ENCODE measurements around the gene MGST2. TPM values are rescaled to one million over a fixed set of nuclear protein-coding genes. Genes with fewer than 3 reads are reported as not detected.

Gene MGST2
- total RNA-seq, 1 experiment from 2014 or later = 81.8 TPM

DNA sequence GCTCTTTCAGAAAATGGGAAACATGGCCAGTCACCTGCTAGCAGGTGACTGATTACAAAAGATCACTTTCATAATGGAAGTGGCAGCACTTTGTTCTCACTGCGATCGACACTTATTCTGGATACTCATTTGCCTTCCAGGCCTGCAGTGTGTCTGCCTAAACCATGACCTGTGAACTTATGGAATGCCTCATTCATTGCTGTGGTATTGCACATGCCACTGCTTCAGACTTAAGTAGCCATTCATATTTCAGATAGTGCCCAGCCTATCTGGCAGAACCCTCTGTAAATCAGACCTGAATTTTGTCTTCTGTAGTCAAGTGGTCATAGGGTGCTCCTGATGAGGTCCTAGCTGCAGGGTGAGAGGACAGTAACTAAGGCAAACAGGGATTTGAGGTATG, 23.3 kb upstream of the MGST2 start:
- peak in 1 of 2 experiments; percentile 85 for DNase-seq
- TF ChIP-seq, protein P1, sequence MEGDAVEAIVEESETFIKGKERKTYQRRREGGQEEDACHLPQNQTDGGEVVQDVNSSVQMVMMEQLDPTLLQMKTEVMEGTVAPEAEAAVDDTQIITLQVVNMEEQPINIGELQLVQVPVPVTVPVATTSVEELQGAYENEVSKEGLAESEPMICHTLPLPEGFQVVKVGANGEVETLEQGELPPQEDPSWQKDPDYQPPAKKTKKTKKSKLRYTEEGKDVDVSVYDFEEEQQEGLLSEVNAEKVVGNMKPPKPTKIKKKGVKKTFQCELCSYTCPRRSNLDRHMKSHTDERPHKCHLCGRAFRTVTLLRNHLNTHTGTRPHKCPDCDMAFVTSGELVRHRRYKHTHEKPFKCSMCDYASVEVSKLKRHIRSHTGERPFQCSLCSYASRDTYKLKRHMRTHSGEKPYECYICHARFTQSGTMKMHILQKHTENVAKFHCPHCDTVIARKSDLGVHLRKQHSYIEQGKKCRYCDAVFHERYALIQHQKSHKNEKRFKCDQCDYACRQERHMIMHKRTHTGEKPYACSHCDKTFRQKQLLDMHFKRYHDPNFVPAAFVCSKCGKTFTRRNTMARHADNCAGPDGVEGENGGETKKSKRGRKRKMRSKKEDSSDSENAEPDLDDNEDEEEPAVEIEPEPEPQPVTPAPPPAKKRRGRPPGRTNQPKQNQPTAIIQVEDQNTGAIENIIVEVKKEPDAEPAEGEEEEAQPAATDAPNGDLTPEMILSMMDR (conservative IDR thresholded peaks at IDR 0.05) = no peak
- TF ChIP-seq EZH2 (IDR thresholded peaks at IDR 0.05; ENCODE audit: low read depth) = no peak

DNA sequence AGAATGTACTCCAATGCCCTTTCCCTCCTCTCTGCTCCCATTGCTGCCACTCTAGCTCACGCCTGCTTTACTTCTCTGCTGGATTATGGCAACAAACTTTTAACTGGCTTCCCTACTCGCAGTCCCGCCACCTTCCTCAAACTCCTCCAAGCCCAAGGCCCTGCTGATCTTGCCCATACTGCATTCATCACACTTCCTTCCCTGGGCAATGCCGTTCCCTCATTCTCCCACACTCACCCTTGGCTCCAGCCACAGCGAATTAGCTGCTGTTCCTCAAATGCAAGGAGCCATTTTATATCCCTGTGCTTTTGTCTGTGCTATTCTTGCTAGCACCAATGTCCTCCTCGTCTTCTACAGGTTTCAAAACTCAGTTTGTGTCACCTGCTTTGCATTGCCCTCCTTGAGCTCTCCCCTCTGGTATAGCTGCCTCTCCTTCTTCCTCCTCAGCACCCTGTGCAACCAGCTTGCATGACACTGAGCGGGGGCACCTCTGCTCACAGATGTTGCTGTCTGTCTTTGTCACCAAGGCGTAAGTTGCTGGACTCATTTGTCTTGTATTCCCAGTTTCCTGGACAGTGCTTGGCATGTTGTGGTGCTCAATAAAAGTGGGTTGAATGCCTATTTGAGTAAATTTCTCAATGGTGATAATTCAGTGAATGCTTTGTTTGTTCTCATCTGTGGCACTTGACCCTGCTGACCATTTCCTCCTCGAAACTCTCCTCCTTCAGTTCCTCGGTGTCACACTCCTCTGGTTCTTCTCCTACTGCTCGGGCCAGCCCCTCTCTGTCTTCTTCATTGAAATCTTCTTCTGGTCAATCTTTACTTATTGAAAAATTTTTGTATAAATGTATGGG, 22.4 kb upstream of the MGST2 start:
- no peak overlapping the region for H2AFZ ChIP-seq

More for the DNA sequence above, 23.3 kb upstream of the MGST2 start:
- Histone ChIP-seq H3K27ac (peak overlapping the region; percentile 49), H3K4me3 (no peak overlapping the region), H3K4me1 (replicated peaks; ENCODE audit: insufficient read depth) (peaks cover 60% of the 10 kb centered on the region), H2AFZ (no peak overlapping the region), H4K20me1 (ENCODE audit: insufficient read depth) (no peaks in the 10 kb centered on the region), H3K9me2 (ENCODE audit: insufficient read depth) (no peaks in the 10 kb centered on the region), H3K4me2 (no peak overlapping the region), H3K36me3 (ENCODE audit: low read depth) (no peaks in the 10 kb centered on the region), H3K79me2 (ENCODE audit: low read depth) (no peaks in the 10 kb centered on the region), H3F3A (ENCODE audit: insufficient read depth, low read depth) (peaks cover 16% of the 10 kb centered on the region), H3K9me3 (ENCODE audit: insufficient read depth, low read depth) (peaks cover 14% of the 10 kb centered on the region; the same call in 1 of the 2 replicates), H3K27me3 (ENCODE audit: insufficient read depth, low read depth) (no peaks in the 10 kb centered on the region)
- CTCF ChIA-PET = interaction anchor here (0.6 kb wide), 2 partner anchors 42 to 220 kb away, joined by 4 to 8 read pairs; no protein-coding TSS in a partner anchor
- POLR2A ChIA-PET (ENCODE audit: unreplicated experiment) = interaction anchor here (0.7 kb wide), 1 partner anchor 33 kb away, joined by 8 read pairs; no protein-coding TSS in a partner anchor
- intact Hi-C loops (cut with micrococcal nuclease; ENCODE audit: unreplicated experiment) = no loop called here
- BruUV-seq (replicated peaks) = no TSS peak

DNA sequence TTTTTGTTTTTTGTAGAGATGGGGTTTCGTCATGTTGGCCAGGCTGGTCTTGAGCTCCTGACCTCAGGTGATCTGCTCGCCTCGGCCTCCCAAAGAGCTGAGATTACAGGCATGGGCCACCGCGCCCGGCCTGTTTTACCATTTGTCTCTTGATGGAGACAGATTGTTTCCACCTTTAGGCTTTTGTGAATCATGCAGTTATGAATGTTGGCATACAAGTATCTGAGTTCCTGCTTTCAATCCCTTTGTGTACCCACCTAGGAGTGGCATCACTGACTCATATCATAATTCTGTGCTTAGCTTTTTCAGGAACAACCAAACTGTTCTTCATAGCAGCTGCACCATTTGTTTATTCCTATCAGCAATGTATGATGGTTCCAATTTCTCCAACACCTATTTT, 20.2 kb upstream of the MGST2 start:
- Histone ChIP-seq H3K4me2 (peak overlapping the region; percentile 44), H3K4me1 (replicated peaks; ENCODE audit: insufficient read depth) (peaks cover 64% of the 10 kb centered on the region), H3F3A (ENCODE audit: insufficient read depth, low read depth) (peaks cover 16% of the 10 kb centered on the region), H3K79me2 (ENCODE audit: low read depth) (no peaks in the 10 kb centered on the region), H3K36me3 (ENCODE audit: low read depth) (no peaks in the 10 kb centered on the region), H3K4me3 (no peak overlapping the region), H3K27me3 (ENCODE audit: insufficient read depth, low read depth) (no peaks in the 10 kb centered on the region), H3K27ac (peak overlapping the region; percentile 82), H3K9me2 (ENCODE audit: insufficient read depth) (no peaks in the 10 kb centered on the region), H4K20me1 (ENCODE audit: insufficient read depth) (no peaks in the 10 kb centered on the region), H3K9me3 (ENCODE audit: insufficient read depth, low read depth) (0 out of 2 replicates have a peak, but pooled peaks cover 6% of the 10 kb centered on the region), H2AFZ (no peak overlapping the region)
- TF ChIP-seq EZH2 (IDR thresholded peaks at IDR 0.05; ENCODE audit: low read depth) = no peak
- TF ChIP-seq, protein P1 (conservative IDR thresholded peaks at IDR 0.05) = no peak
- DNase-seq = peak; percentile 88 to 99
- intact Hi-C loops (cut with micrococcal nuclease; ENCODE audit: unreplicated experiment) = loop anchor here (1.0 to 5.0 kb wide), 3 partner anchors 42 to 468 kb away; partner anchors contain the start of gene ELF2
- no TSS peak for BruUV-seq (replicated peaks)
- CTCF ChIA-PET = interaction anchor here (0.5 to 1.2 kb wide), 4 partner anchors 12 to 60 kb away, joined by 3 to 6 read pairs (median 5); no protein-coding TSS in a partner anchor
- POLR2A ChIA-PET (ENCODE audit: unreplicated experiment) = interaction anchor here (0.6 to 1.0 kb wide), 7 partner anchors 12 to 1073 kb away, joined by 3 to 14 read pairs (median 7); partner anchors contain the start of gene SCOC

More for the DNA sequence above, 22.4 kb upstream of the MGST2 start:
- Histone ChIP-seq H3K36me3 (ENCODE audit: low read depth) (no peaks in the 10 kb centered on the region), H3K27me3 (ENCODE audit: insufficient read depth, low read depth) (no peaks in the 10 kb centered on the region), H3K79me2 (ENCODE audit: low read depth) (no peaks in the 10 kb centered on the region), H3F3A (ENCODE audit: insufficient read depth, low read depth) (peaks cover 16% of the 10 kb centered on the region), H3K27ac (no peak overlapping the region), H4K20me1 (ENCODE audit: insufficient read depth) (no peaks in the 10 kb centered on the region), H3K9me2 (ENCODE audit: insufficient read depth) (no peaks in the 10 kb centered on the region), H3K4me1 (replicated peaks; ENCODE audit: insufficient read depth) (peaks cover 64% of the 10 kb centered on the region), H3K4me2 (no peak overlapping the region), H3K9me3 (ENCODE audit: insufficient read depth, low read depth) (0 out of 2 replicates have a peak, but pooled peaks cover 8% of the 10 kb centered on the region), H3K4me3 (no peak overlapping the region)
- BruUV-seq (replicated peaks) = no TSS peak
- peak in 1 of 2 experiments; percentile 42 for DNase-seq
- intact Hi-C loops (cut with micrococcal nuclease; ENCODE audit: unreplicated experiment) = no loop called here
- ChIA-PET CTCF (interaction anchor here (0.6 kb wide), 1 partner anchor 220 kb away, joined by 4 read pairs; no protein-coding TSS in a partner anchor), POLR2A (ENCODE audit: unreplicated experiment) (no interaction called here)
- TF ChIP-seq, protein P1 (conservative IDR thresholded peaks at IDR 0.05) = no peak
- no peak for TF ChIP-seq EZH2 (IDR thresholded peaks at IDR 0.05; ENCODE audit: low read depth)
